HepG2 (cell line): Measurements from ENCODE around the gene HINT1. TPM values are rescaled to one million over a fixed set of nuclear protein-coding genes. Genes with fewer than 3 reads are reported as not detected.
A peak's percentile ranks its signal among the peaks of the same experiment; 100 is the strongest.

Experiments used
- ARNT2 ChIP-seq: sonication (generic); formaldehyde crosslinking; IDR thresholded peaks from 2 replicates; pipeline ENCODE4 v1.8.0; 2022; ENCODE audit warnings: mild to moderate bottlenecking, low read depth, missing genetic modification reagents, moderate library complexity
- BHLHE40 ChIP-seq: IDR thresholded peaks from 2 replicates; pipeline ENCODE4 v1.6.1; 2011; ENCODE audit warnings: low read length, improper control_type of control experiment
- CBX5 ChIP-seq: sonication (generic); formaldehyde crosslinking; IDR thresholded peaks from 2 replicates; pipeline ENCODE4 v1.4.0; 2020; ENCODE audit warnings: missing genetic modification reagents, borderline replicate concordance
- DPF2 ChIP-seq: sonication (generic); formaldehyde crosslinking; IDR thresholded peaks from 2 replicates; pipeline ENCODE4 v1.4.0; 2020; ENCODE audit warnings: mild to moderate bottlenecking, low read depth, missing genetic modification reagents, borderline replicate concordance
- ELF3 ChIP-seq: IDR thresholded peaks from 2 replicates; pipeline ENCODE4 v1.6.1; 2016; ENCODE audit warnings: missing genetic modification reagents, missing compliant biosample characterization
- HDAC2 ChIP-seq: sonication (generic); formaldehyde crosslinking; IDR thresholded peaks from 2 replicates; pipeline ENCODE4 v1.4.0; 2020; ENCODE audit warnings: missing genetic modification reagents
- KDM5A ChIP-seq: fragments of 200-600 bp; sonication (generic); IDR thresholded peaks from 2 replicates; pipeline ENCODE4 v1.7.0; 2018; ENCODE audit warnings: antibody characterized with exemption, mild to moderate bottlenecking, low read length, borderline replicate concordance
- LCORL ChIP-seq, 2 experiments: fragments of 450-650 bp in 1 of 2; sonication (generic) in 1 of 2; formaldehyde crosslinking in 1 of 2; IDR thresholded peaks; 2 replicates each; pipeline versions ENCODE4 v1.5.0 to v1.6.1; 2017 to 2020; ENCODE audit warnings: antibody characterized with exemption in 1 of 2, missing genetic modification reagents in 1 of 2
- MTA3 ChIP-seq: sonication (generic); formaldehyde crosslinking; IDR thresholded peaks from 2 replicates; pipeline ENCODE4 v1.4.0; 2020; ENCODE audit warnings: missing genetic modification reagents
- SP1 ChIP-seq, 2 experiments: fragments of 450-650 bp in 1 of 2; sonication (generic) in 1 of 2; formaldehyde crosslinking in 1 of 2; IDR thresholded peaks; 2 replicates each; pipeline versions ENCODE4 v1.4.0 to v1.6.1; 2016 to 2020; ENCODE audit warnings: missing genetic modification reagents in 1 of 2
- SP140L ChIP-seq: sonication (generic); formaldehyde crosslinking; IDR thresholded peaks from 2 replicates; pipeline ENCODE4 v1.4.0; 2020; ENCODE audit warnings: missing genetic modification reagents, borderline replicate concordance
- SP2 ChIP-seq: sonication (generic); formaldehyde crosslinking; IDR thresholded peaks from 2 replicates; pipeline ENCODE4 v1.5.1; 2020; ENCODE audit warnings: mild to moderate bottlenecking, missing genetic modification reagents
- SSRP1 ChIP-seq: IDR thresholded peaks from 2 replicates; pipeline ENCODE4 v1.6.1; 2016; ENCODE audit warnings: control low read depth
- SYNCRIP ChIP-seq: fragments of 200-400 bp; formaldehyde crosslinking; IDR thresholded peaks from 2 replicates; pipeline ENCODE4 v1.6.1; 2018; ENCODE audit warnings: mild to moderate bottlenecking, low read depth, low read length; ENCODE audit not compliant: insufficient read depth
- U2AF2 ChIP-seq: fragments of 200-400 bp; formaldehyde crosslinking; IDR thresholded peaks from 2 replicates; pipeline ENCODE4 v1.6.1; 2017; ENCODE audit warnings: low read depth, mild to moderate bottlenecking, low read length
- ZNF274 ChIP-seq: sonication (generic); formaldehyde crosslinking; IDR thresholded peaks from 2 replicates; pipeline ENCODE4 v1.5.1; 2020; ENCODE audit warnings: mild to moderate bottlenecking, missing genetic modification reagents
- polyA plus RNA-seq, 8 experiments: library from polyadenylated mRNA; depleted of rRNA in 3 of 8; stranded (reverse) in 7 of 8; unstranded in 1 of 8; fragments of >200 nt; fragmentation: Illumina TruSeq in 4 of 8; extraction: Trizol in 4 of 8; gene quantifications; 2 replicates each; pipeline versions ENCODE4 v1.2.1 to v1.2.3, GENCODE V29; 2011 to 2016; ENCODE audit warnings: low read depth in 4 of 8, missing spikeins in 1 of 8, mixed read lengths in 1 of 8; ENCODE audit not compliant: insufficient read depth in 1 of 8
- total RNA-seq, 5 experiments: library from RNA; depleted of rRNA; stranded (reverse); fragments of >200 nt; fragmentation: Illumina TruSeq; extraction: Trizol; gene quantifications; 2 replicates each; pipeline ENCODE4 v1.2.3, GENCODE V29; 2016; ENCODE audit warnings: low read depth in 1 of 5
- TF ChIP-seq, protein P1 (sequence below): sonication (generic); formaldehyde crosslinking; IDR thresholded peaks from 2 replicates; pipeline ENCODE4 v1.8.1; 2023; ENCODE audit warnings: mild to moderate bottlenecking, missing genetic modification reagents
- TF ChIP-seq, protein P2 (sequence below): sonication (generic); formaldehyde crosslinking; IDR thresholded peaks from 2 replicates; pipeline ENCODE4; 2020; ENCODE audit warnings: missing genetic modification reagents, mild to moderate bottlenecking, borderline replicate concordance
- TF ChIP-seq, protein P3 (sequence below): IDR thresholded peaks from 2 replicates; pipeline ENCODE4 v1.6.1; 2018; ENCODE audit warnings: missing genetic modification reagents, mild to moderate bottlenecking, missing compliant biosample characterization
- TF ChIP-seq, protein P4 (sequence below): IDR thresholded peaks from 2 replicates; pipeline ENCODE4 v1.6.1; 2016; ENCODE audit warnings: missing genetic modification reagents, missing compliant biosample characterization
- TF ChIP-seq, protein P5 (sequence below): sonication (generic); formaldehyde crosslinking; IDR thresholded peaks from 2 replicates; pipeline ENCODE4 v1.4.0; 2020; ENCODE audit warnings: mild to moderate bottlenecking, missing genetic modification reagents
- TF ChIP-seq, protein P6 (sequence below): sonication (generic); formaldehyde crosslinking; IDR thresholded peaks from 2 replicates; pipeline ENCODE4 v1.5.1; 2020; ENCODE audit warnings: missing genetic modification reagents, mild to moderate bottlenecking, borderline replicate concordance

The HINT1 gene
- total and polyA plus RNA-seq, 2 of the 13 experiments (the other 11 are each of a cell fraction or from before 2014, with no cell fraction given) = 428 to 997 TPM

DNA sequence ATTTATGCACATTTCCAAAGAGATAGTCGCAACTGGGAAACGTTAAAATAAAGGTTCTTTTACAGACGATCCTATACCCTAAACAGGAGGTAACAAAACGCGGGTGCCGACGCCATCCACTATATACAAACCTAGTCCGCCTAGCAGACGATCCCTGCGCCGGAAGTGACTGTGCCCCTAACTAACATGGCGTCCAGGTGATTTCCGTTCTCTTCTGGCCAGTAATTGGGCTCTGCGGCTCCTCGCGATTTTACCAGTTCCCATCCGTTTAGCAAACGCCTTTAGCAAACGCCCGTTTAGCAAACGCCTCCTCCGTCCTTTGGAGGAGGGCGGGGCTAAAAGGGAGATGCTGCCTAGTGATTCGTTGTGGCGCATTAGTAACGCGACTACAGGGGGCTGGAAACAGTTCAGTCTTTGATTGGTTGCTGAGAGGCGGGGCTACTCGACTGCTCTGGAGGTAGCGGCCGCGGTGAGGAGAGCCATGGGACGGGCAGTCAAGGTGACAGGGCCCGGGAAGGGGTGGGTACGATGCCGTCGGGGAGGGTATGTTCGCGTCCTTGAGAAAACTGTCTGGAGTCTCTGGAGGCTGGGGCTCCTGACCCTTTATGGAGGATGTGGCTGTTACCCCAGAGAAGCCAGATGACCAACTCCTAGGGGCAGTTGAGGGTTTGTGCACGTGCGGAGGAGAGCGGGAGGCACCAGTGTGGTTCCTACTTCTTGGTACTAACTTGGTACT is 5.7 kb upstream of the HINT1 start, which contains the start of gene LYRM7 (continued):
- TF ChIP-seq ARNT2 (CRISPR knock-in tag) (peak; percentile 88; the same call in 1 of the 2 replicates), SSRP1 (CRISPR knock-in tag) (peak; percentile 72; the same call in 1 of the 2 replicates), BHLHE40 (peak; percentile 73), MTA3 (CRISPR knock-in tag) (no peak), ZNF274 (CRISPR knock-in tag) (no peak), CBX5 (CRISPR knock-in tag) (peak; percentile 7; the same call in 1 of the 2 replicates), SP2 (peak; percentile 80), SYNCRIP (no peak), SP1 (IDR thresholded peaks at IDR 0.05) (no peak), SP1 (CRISPR knock-in tag; IDR thresholded peaks at IDR 0.05) (peak; percentile 72), HDAC2 (0 out of 2 replicates have a peak, but pooled peaks have one; percentile 11), KDM5A (no peak), U2AF2 (no peak), ELF3 (CRISPR knock-in tag) (peak; percentile 35; the same call in 1 of the 2 replicates), SP140L (CRISPR knock-in tag) (no peak), DPF2 (no peak), LCORL (IDR thresholded peaks at IDR 0.05) (no peak), LCORL (CRISPR knock-in tag; IDR thresholded peaks at IDR 0.05) (0 out of 2 replicates have a peak, but pooled peaks have one; percentile 4)
- TF ChIP-seq, protein P1, sequence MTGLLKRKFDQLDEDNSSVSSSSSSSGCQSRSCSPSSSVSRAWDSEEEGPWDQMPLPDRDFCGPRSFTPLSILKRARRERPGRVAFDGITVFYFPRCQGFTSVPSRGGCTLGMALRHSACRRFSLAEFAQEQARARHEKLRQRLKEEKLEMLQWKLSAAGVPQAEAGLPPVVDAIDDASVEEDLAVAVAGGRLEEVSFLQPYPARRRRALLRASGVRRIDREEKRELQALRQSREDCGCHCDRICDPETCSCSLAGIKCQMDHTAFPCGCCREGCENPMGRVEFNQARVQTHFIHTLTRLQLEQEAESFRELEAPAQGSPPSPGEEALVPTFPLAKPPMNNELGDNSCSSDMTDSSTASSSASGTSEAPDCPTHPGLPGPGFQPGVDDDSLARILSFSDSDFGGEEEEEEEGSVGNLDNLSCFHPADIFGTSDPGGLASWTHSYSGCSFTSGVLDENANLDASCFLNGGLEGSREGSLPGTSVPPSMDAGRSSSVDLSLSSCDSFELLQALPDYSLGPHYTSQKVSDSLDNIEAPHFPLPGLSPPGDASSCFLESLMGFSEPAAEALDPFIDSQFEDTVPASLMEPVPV (CRISPR knock-in tag) = no peak
- TF ChIP-seq, protein P2, sequence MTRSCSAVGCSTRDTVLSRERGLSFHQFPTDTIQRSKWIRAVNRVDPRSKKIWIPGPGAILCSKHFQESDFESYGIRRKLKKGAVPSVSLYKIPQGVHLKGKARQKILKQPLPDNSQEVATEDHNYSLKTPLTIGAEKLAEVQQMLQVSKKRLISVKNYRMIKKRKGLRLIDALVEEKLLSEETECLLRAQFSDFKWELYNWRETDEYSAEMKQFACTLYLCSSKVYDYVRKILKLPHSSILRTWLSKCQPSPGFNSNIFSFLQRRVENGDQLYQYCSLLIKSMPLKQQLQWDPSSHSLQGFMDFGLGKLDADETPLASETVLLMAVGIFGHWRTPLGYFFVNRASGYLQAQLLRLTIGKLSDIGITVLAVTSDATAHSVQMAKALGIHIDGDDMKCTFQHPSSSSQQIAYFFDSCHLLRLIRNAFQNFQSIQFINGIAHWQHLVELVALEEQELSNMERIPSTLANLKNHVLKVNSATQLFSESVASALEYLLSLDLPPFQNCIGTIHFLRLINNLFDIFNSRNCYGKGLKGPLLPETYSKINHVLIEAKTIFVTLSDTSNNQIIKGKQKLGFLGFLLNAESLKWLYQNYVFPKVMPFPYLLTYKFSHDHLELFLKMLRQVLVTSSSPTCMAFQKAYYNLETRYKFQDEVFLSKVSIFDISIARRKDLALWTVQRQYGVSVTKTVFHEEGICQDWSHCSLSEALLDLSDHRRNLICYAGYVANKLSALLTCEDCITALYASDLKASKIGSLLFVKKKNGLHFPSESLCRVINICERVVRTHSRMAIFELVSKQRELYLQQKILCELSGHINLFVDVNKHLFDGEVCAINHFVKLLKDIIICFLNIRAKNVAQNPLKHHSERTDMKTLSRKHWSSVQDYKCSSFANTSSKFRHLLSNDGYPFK = peak; percentile 73; the same call in 1 of the 2 replicates
- TF ChIP-seq, protein P3, sequence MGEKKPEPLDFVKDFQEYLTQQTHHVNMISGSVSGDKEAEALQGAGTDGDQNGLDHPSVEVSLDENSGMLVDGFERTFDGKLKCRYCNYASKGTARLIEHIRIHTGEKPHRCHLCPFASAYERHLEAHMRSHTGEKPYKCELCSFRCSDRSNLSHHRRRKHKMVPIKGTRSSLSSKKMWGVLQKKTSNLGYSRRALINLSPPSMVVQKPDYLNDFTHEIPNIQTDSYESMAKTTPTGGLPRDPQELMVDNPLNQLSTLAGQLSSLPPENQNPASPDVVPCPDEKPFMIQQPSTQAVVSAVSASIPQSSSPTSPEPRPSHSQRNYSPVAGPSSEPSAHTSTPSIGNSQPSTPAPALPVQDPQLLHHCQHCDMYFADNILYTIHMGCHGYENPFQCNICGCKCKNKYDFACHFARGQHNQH = peak; percentile 19; the same call in 1 of the 2 replicates
- TF ChIP-seq, protein P4, sequence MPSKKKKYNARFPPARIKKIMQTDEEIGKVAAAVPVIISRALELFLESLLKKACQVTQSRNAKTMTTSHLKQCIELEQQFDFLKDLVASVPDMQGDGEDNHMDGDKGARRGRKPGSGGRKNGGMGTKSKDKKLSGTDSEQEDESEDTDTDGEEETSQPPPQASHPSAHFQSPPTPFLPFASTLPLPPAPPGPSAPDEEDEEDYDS = peak; percentile 83
- TF ChIP-seq, protein P5, sequence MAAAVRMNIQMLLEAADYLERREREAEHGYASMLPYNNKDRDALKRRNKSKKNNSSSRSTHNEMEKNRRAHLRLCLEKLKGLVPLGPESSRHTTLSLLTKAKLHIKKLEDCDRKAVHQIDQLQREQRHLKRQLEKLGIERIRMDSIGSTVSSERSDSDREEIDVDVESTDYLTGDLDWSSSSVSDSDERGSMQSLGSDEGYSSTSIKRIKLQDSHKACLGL (CRISPR knock-in tag) = peak; percentile 54; the same call in 1 of the 2 replicates
- TF ChIP-seq, protein P6, sequence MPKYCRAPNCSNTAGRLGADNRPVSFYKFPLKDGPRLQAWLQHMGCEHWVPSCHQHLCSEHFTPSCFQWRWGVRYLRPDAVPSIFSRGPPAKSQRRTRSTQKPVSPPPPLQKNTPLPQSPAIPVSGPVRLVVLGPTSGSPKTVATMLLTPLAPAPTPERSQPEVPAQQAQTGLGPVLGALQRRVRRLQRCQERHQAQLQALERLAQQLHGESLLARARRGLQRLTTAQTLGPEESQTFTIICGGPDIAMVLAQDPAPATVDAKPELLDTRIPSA (CRISPR knock-in tag) = no peak
